HepG2 (cell line): ENCODE data around the gene RNH1. TPM values are rescaled to one million over a fixed set of nuclear protein-coding genes. Genes with fewer than 3 reads are reported as not detected.

Source experiments
- ELF3 ChIP-seq: IDR thresholded peaks from 2 replicates; pipeline ENCODE4 v1.6.1; 2016; ENCODE audit warnings: missing genetic modification reagents, missing compliant biosample characterization
- GPN1 ChIP-seq: sonication (generic); formaldehyde crosslinking; IDR thresholded peaks from 2 replicates; pipeline ENCODE4 v1.5.1; 2020; ENCODE audit warnings: missing genetic modification reagents, borderline replicate concordance
- HCFC1 ChIP-seq: fragments of 150-350 bp; IDR thresholded peaks from 2 replicates; pipeline ENCODE4 v1.6.1; 2014; ENCODE audit warnings: low read depth, low read length
- KDM4B ChIP-seq: sonication (generic); formaldehyde crosslinking; IDR thresholded peaks from 2 replicates; pipeline ENCODE4 v1.4.0; 2020; ENCODE audit warnings: missing genetic modification reagents
- MXD4 ChIP-seq: IDR thresholded peaks from 2 replicates; pipeline ENCODE4 v1.6.1; 2016; ENCODE audit warnings: mild to moderate bottlenecking, missing biosample characterization, missing genetic modification reagents
- NFE2 ChIP-seq: sonication (generic); formaldehyde crosslinking; IDR thresholded peaks from 2 replicates; pipeline ENCODE4 v1.4.0; 2020; ENCODE audit warnings: missing genetic modification reagents
- PATZ1 ChIP-seq: sonication (generic); formaldehyde crosslinking; IDR thresholded peaks from 2 replicates; pipeline ENCODE4 v1.4.0; 2020; ENCODE audit warnings: missing genetic modification reagents
- SIN3A ChIP-seq: IDR thresholded peaks from 2 replicates; pipeline ENCODE4 v1.6.1; 2011; ENCODE audit warnings: low read depth, mild to moderate bottlenecking, control low read depth, low read length, borderline replicate concordance
- SPEN ChIP-seq: sonication (generic); formaldehyde crosslinking; IDR thresholded peaks from 2 replicates; pipeline ENCODE4 v1.5.1; 2020; ENCODE audit warnings: low read depth, mild to moderate bottlenecking, missing genetic modification reagents
- TBL1XR1 ChIP-seq: fragments of 150-350 bp; IDR thresholded peaks from 2 replicates; pipeline ENCODE4 v1.6.1; 2014; ENCODE audit warnings: borderline replicate concordance, low read length; ENCODE audit not compliant: partially characterized antibody
- TGIF2 ChIP-seq: IDR thresholded peaks from 2 replicates; pipeline ENCODE4 v1.6.1; 2016; ENCODE audit warnings: control low read depth, missing compliant biosample characterization
- U2AF2 ChIP-seq: fragments of 200-400 bp; formaldehyde crosslinking; IDR thresholded peaks from 2 replicates; pipeline ENCODE4 v1.6.1; 2017; ENCODE audit warnings: low read depth, mild to moderate bottlenecking, low read length
- ZFP37 ChIP-seq: sonication (generic); formaldehyde crosslinking; IDR thresholded peaks from 2 replicates; pipeline ENCODE4 v1.4.0; 2020; ENCODE audit warnings: missing genetic modification reagents, borderline replicate concordance
- ZNF232 ChIP-seq: sonication (generic); formaldehyde crosslinking; IDR thresholded peaks from 2 replicates; pipeline ENCODE4 v1.4.0; 2020; ENCODE audit warnings: missing genetic modification reagents, borderline replicate concordance
- ZNF430 ChIP-seq: sonication (generic); formaldehyde crosslinking; IDR thresholded peaks from 2 replicates; pipeline ENCODE4 v1.9.0; 2021; ENCODE audit warnings: mild to moderate bottlenecking, missing genetic modification reagents
- ZNF567 ChIP-seq: sonication (generic); formaldehyde crosslinking; IDR thresholded peaks from 2 replicates; pipeline ENCODE4 v1.8.1; 2023; ENCODE audit warnings: mild to moderate bottlenecking, missing genetic modification reagents, borderline replicate concordance
- ZNF775 ChIP-seq: sonication (generic); formaldehyde crosslinking; IDR thresholded peaks from 2 replicates; pipeline ENCODE4 v1.4.0; 2020; ENCODE audit warnings: missing genetic modification reagents, mild to moderate bottlenecking, moderate library complexity, borderline replicate concordance
- ZNF782 ChIP-seq: sonication (generic); formaldehyde crosslinking; IDR thresholded peaks from 2 replicates; pipeline ENCODE4 v1.4.0; 2020; ENCODE audit warnings: missing genetic modification reagents, mild to moderate bottlenecking, borderline replicate concordance
- ZNF800 ChIP-seq: sonication (generic); formaldehyde crosslinking; IDR thresholded peaks from 2 replicates; pipeline ENCODE4 v1.4.0; 2020; ENCODE audit warnings: missing genetic modification reagents
- ZSCAN12 ChIP-seq: sonication (generic); formaldehyde crosslinking; IDR thresholded peaks from 2 replicates; pipeline ENCODE4 v1.9.0; 2021; ENCODE audit warnings: mild to moderate bottlenecking, missing genetic modification reagents
- polyA plus RNA-seq, 8 experiments: library from polyadenylated mRNA; depleted of rRNA in 3 of 8; stranded (reverse) in 7 of 8; unstranded in 1 of 8; fragments of >200 nt; fragmentation: Illumina TruSeq in 4 of 8; extraction: Trizol in 4 of 8; gene quantifications; 2 replicates each; pipeline versions ENCODE4 v1.2.1 to v1.2.3, GENCODE V29; 2011 to 2016; ENCODE audit warnings: low read depth in 4 of 8, missing spikeins in 1 of 8, mixed read lengths in 1 of 8; ENCODE audit not compliant: insufficient read depth in 1 of 8
- total RNA-seq, 5 experiments: library from RNA; depleted of rRNA; stranded (reverse); fragments of >200 nt; fragmentation: Illumina TruSeq; extraction: Trizol; gene quantifications; 2 replicates each; pipeline ENCODE4 v1.2.3, GENCODE V29; 2016; ENCODE audit warnings: low read depth in 1 of 5
- TF ChIP-seq, protein P1 (sequence below): sonication (generic); formaldehyde crosslinking; IDR thresholded peaks from 2 replicates; pipeline ENCODE4 v1.4.0; 2020; ENCODE audit warnings: mild to moderate bottlenecking, missing genetic modification reagents
- TF ChIP-seq, protein P2 (sequence below), 2 experiments: sonication (generic) in 1 of 2; formaldehyde crosslinking in 1 of 2; IDR thresholded peaks; 2 replicates each; pipeline versions ENCODE4 v1.4.0 to v1.6.1; 2018 to 2020; ENCODE audit warnings: missing genetic modification reagents in 2 of 2, borderline replicate concordance in 1 of 2, low read depth in 1 of 2, mild to moderate bottlenecking in 1 of 2, missing biosample characterization in 1 of 2

The RNH1 gene
- total and polyA plus RNA-seq, 2 of the 13 experiments (the other 11 are each of a cell fraction or from before 2014, with no cell fraction given): 36.0 to 74.1 TPM

- no peak for TF ChIP-seq ZFP37 (CRISPR knock-in tag)
- TF ChIP-seq ELF3 (CRISPR knock-in tag): peak; percentile 64; the same call in 1 of the 2 replicates
- peak; percentile 31; the same call in 1 of the 2 replicates for TF ChIP-seq TGIF2 (CRISPR knock-in tag)
- no peak for TF ChIP-seq HCFC1
- TF ChIP-seq GPN1 (CRISPR knock-in tag): no peak
- no peak for TF ChIP-seq ZNF430 (CRISPR knock-in tag)
- TF ChIP-seq ZNF567 (CRISPR knock-in tag): no peak
- TF ChIP-seq SPEN (CRISPR knock-in tag): peak; percentile 50; the same call in 1 of the 2 replicates
- no peak for TF ChIP-seq KDM4B (CRISPR knock-in tag)
- TF ChIP-seq, protein P1, sequence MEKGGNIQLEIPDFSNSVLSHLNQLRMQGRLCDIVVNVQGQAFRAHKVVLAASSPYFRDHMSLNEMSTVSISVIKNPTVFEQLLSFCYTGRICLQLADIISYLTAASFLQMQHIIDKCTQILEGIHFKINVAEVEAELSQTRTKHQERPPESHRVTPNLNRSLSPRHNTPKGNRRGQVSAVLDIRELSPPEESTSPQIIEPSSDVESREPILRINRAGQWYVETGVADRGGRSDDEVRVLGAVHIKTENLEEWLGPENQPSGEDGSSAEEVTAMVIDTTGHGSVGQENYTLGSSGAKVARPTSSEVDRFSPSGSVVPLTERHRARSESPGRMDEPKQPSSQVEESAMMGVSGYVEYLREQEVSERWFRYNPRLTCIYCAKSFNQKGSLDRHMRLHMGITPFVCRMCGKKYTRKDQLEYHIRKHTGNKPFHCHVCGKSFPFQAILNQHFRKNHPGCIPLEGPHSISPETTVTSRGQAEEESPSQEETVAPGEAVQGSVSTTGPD (CRISPR knock-in tag): no peak
- TF ChIP-seq ZNF782 (CRISPR knock-in tag): no peak
- no peak for TF ChIP-seq ZSCAN12 (CRISPR knock-in tag)
- TF ChIP-seq TBL1XR1: no peak
- TF ChIP-seq ZNF775 (CRISPR knock-in tag): no peak
- no peak for TF ChIP-seq U2AF2
- TF ChIP-seq, protein P2, sequence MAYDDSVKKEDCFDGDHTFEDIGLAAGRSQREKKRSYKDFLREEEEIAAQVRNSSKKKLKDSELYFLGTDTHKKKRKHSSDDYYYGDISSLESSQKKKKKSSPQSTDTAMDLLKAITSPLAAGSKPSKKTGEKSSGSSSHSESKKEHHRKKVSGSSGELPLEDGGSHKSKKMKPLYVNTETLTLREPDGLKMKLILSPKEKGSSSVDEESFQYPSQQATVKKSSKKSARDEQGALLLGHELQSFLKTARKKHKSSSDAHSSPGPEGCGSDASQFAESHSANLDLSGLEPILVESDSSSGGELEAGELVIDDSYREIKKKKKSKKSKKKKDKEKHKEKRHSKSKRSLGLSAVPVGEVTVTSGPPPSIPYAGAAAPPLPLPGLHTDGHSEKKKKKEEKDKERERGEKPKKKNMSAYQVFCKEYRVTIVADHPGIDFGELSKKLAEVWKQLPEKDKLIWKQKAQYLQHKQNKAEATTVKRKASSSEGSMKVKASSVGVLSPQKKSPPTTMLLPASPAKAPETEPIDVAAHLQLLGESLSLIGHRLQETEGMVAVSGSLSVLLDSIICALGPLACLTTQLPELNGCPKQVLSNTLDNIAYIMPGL (CRISPR knock-in tag; IDR thresholded peaks at IDR 0.05; ENCODE audit: borderline replicate concordance in 1 of 2, low read depth in 1 of 2): peak; percentile 35 to 47; a peak in 2 of 4 replicates
- no peak for TF ChIP-seq SIN3A
- TF ChIP-seq PATZ1: peak; percentile 99
- no peak for TF ChIP-seq ZNF232 (CRISPR knock-in tag)
- no peak for TF ChIP-seq ZNF800 (CRISPR knock-in tag)
- TF ChIP-seq MXD4 (CRISPR knock-in tag): peak; percentile 44; the same call in 1 of the 2 replicates
- TF ChIP-seq NFE2: no peak
These were observed 47.6 kb upstream of the RNH1 start (continued) for GRCh38 chr11:554428-555226.
